Immature natural killer cell (primary cell): ENCODE results near the gene KAT8. TPM values are rescaled to one million over a fixed set of nuclear protein-coding genes. Genes with fewer than 3 reads are reported as not detected.

Experiments
- DNase-seq, 3 donors: peaks; one replicate each; pipeline ENCODE4 v3.0.0; 2022; ENCODE audit warnings: mixed read lengths in 1 of 3
- H3K27ac Mint-ChIP-seq, 6 donors: one replicate each; pipeline ENCODE4 v1.8.0; 2020; ENCODE audit warnings: mixed read lengths in 6 of 6, mild to moderate bottlenecking in 5 of 6, inconsistent platforms in 4 of 6, moderate library complexity in 3 of 6
- H3K27me3 Mint-ChIP-seq, 3 donors: one replicate each; pipeline ENCODE4 v1.8.0; 2020 to 2021; ENCODE audit warnings: low read depth in 3 of 3, mild to moderate bottlenecking in 3 of 3, mixed read lengths in 3 of 3, moderate library complexity in 3 of 3, inconsistent platforms in 1 of 3
- H3K36me3 Mint-ChIP-seq, 3 donors: one replicate each; pipeline ENCODE4 v1.8.0; 2020; ENCODE audit warnings: mixed read lengths in 3 of 3, inconsistent platforms in 2 of 3, mild to moderate bottlenecking in 2 of 3
- H3K4me1 Mint-ChIP-seq, 2 donors: one replicate each; pipeline ENCODE4 v1.8.0; 2020; ENCODE audit warnings: inconsistent platforms in 2 of 2, mild to moderate bottlenecking in 2 of 2, mixed read lengths in 2 of 2, moderate library complexity in 1 of 2
- H3K4me3 Mint-ChIP-seq, 5 donors: one replicate each; pipeline ENCODE4 v1.8.0; 2020; ENCODE audit warnings: mild to moderate bottlenecking in 5 of 5, mixed read lengths in 5 of 5, inconsistent platforms in 3 of 5, moderate library complexity in 3 of 5
- H3K9me3 Mint-ChIP-seq, 6 donors: one replicate each; pipeline ENCODE4 v1.8.0; 2020; ENCODE audit warnings: mild to moderate bottlenecking in 6 of 6, mixed read lengths in 6 of 6, inconsistent platforms in 4 of 6, moderate library complexity in 3 of 6
- polyA plus RNA-seq, 3 donors: library from polyadenylated mRNA; unstranded; fragments of 300-500 nt; fragmentation: Illumina TruSeq; gene quantifications; one replicate each; pipeline ENCODE4 v1.2.3, GENCODE V29; 2021

The KAT8 gene
- polyA plus RNA-seq, 3 donors from 2014 or later, result 29.4 to 53.9 (median 32.6) TPM

DNA sequence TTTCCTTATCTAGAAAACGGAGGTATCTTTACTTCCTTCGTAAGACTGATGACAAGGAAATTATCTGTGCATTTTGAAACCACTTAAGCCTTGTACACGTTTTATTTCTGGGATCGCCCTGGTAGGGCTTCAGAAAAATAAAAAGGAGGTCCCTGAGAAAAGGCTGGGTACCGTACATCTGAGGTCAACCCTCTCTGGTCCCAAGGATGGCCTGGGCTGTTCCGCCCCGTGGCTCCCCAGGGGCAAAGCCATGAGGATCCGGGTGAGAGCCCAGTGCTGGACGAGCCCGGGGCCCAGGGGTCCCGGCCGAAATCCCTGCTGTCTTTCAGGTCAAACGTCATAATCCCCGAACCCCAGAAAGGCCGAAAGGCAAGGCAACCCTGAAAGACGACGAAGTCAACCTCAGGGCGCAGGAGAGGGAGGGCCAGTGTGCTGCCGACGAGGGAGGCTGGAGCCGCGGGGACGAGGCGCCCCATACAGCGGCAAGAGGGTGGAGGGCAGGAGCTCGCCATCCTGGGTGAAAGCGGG is 61.8 kb downstream of the KAT8 start:
- no peaks in the 10 kb centered on the region for H3K9me3 Mint-ChIP-seq
- H3K36me3 Mint-ChIP-seq, result peaks cover 18 to 31% (median 23%) of the 10 kb centered on the region in 3 donors
- H3K4me3 Mint-ChIP-seq, result peak overlapping the region; percentile 93 to 99 (median 96)
- H3K27me3 Mint-ChIP-seq, result peaks cover 25 to 41% (median 40%) of the 10 kb centered on the region in 3 donors
- DNase-seq, result no peak
- peaks cover 57 to 60% of the 10 kb centered on the region in 2 donors for H3K4me1 Mint-ChIP-seq
- peak overlapping the region; percentile 90 to 100 (median 97) for H3K27ac Mint-ChIP-seq

DNA sequence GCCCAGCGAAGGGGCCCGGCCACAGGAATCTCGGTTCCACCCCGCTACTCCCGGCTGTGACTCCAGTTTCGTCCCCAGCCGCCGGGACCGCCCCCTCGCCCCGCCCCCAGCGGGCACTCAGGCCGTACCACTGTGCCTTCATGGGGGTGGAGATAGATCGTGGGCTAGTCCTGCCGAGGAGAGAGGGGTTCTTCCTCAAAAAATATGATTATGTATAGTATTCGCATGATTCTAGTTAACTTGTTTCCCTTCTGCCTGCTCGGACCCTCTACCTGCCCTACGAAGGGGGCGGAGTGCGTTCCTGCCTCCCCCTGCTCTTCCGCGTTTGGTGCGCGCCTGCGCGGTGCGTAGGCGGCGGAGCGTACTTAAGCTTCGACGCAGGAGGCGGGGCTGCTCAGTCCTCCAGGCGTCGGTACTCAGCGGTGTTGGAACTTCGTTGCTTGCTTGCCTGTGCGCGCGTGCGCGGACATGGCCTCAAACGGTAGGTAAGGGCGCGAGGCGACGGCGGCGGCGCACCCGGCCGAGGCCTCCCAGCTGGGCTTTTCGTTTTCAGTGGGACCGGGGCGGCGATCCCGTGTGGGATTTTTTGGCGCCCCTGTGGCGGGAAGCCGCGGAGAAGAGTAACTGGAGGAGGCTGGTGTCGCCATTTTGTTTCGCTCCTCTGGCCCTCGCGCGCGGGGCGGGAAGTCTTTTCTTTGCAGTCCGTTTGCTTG is 62.4 kb downstream of the KAT8 start, which contains the start of gene FUS:
TSS of gene FUS (plus strand) at position 393 of the 713 bp plus-strand sequence. CDS start at position 469, 76 bp downstream.
- Mint-ChIP-seq H3K9me3 (no peaks in the 10 kb centered on the region), H3K4me1 (peaks cover 63 to 66% of the 10 kb centered on the region in 2 donors), H3K4me3 (peak within 1 kb of the TSS; percentile 93 to 99 (median 96)), H3K27me3 (peaks cover 27 to 44% (median 43%) of the 10 kb centered on the region in 3 donors), H3K36me3 (peaks cover 22 to 35% (median 27%) of the 10 kb centered on the region in 3 donors), H3K27ac (peak within 1 kb of the TSS; percentile 90 to 100 (median 98))
- peak; percentile 91 to 95 (median 95) for DNase-seq

Other genes with a start within 250 kb of the KAT8 start
- gene BCL7C, start 223.6 kb upstream of the KAT8 start, polyA plus RNA-seq, result 10 to 100 TPM; 44.5 to 80.0 (median 60.7) TPM
- gene CTF1, start 221.1 kb upstream of the KAT8 start, polyA plus RNA-seq, result not detected
- 1 to 10 TPM in 1 of 3 donors, under 1 TPM in 2; 0.18 to 1.1 (median 0.22) TPM for gene FBXL19, start 194.1 kb upstream of the KAT8 start, polyA plus RNA-seq
- 10 to 100 TPM; 31.4 to 50.0 (median 40.3) TPM for gene ORAI3, start 168.6 kb upstream of the KAT8 start, polyA plus RNA-seq
- gene SETD1A, start 159.9 kb upstream of the KAT8 start, polyA plus RNA-seq, result 1 to 10 TPM in 2 of 3 donors, not detected in 1; 1.8 to 2.4 TPM
- gene HSD3B7, start 132.5 kb upstream of the KAT8 start, polyA plus RNA-seq, result not detected
- gene STX1B, start 107.0 kb upstream of the KAT8 start, polyA plus RNA-seq, result not detected
- 10 to 100 TPM; 31.3 to 46.4 (median 33.3) TPM for gene STX4, start 84.1 kb upstream of the KAT8 start, polyA plus RNA-seq
- 10 to 100 TPM in 2 of 3 donors, 1 to 10 TPM in 1; 6.8 to 17.2 (median 10.1) TPM for gene ZNF668, start 43.4 kb upstream of the KAT8 start, polyA plus RNA-seq
- gene ZNF646, start 43.2 kb upstream of the KAT8 start, polyA plus RNA-seq, result 10 to 100 TPM in 1 of 3 donors, 1 to 10 TPM in 1, under 1 TPM in 1; 0.93 to 11.5 (median 2.5) TPM
- 1 to 10 TPM in 1 of 3 donors, under 1 TPM in 2; 0.27 to 1.4 (median 0.63) TPM for gene PRSS53, start 28.7 kb upstream of the KAT8 start, polyA plus RNA-seq
- 100 to 1,000 TPM; 114 to 164 (median 116) TPM for gene VKORC1, start 22.9 kb upstream of the KAT8 start, polyA plus RNA-seq
- gene BCKDK, start 9.3 kb upstream of the KAT8 start, polyA plus RNA-seq, result 10 to 100 TPM; 21.4 to 50.3 (median 30.1) TPM
- gene PRSS8, start 18.1 kb downstream of the KAT8 start, polyA plus RNA-seq, result not detected
- 1 to 10 TPM; 3.4 to 8.6 (median 6.9) TPM for gene PRSS36, start 32.4 kb downstream of the KAT8 start, polyA plus RNA-seq
- gene FUS, start 62.5 kb downstream of the KAT8 start, polyA plus RNA-seq, result 100 to 1,000 TPM in 1 of 3 donors, 10 to 100 TPM in 2; 73.4 to 169 (median 87.4) TPM
- gene PYCARD, start 85.1 kb downstream of the KAT8 start, polyA plus RNA-seq, result 100 to 1,000 TPM in 2 of 3 donors, 10 to 100 TPM in 1; 91.2 to 133 (median 118) TPM
- gene TRIM72, start 96.5 kb downstream of the KAT8 start, polyA plus RNA-seq, result not detected
- gene PYDC1, start 99.5 kb downstream of the KAT8 start, polyA plus RNA-seq, result not detected
- gene ITGAM, start 142.3 kb downstream of the KAT8 start, polyA plus RNA-seq, result 100 to 1,000 TPM in 1 of 3 donors, 10 to 100 TPM in 2; 70.6 to 186 (median 89.3) TPM
- gene ITGAX, start 237.5 kb downstream of the KAT8 start, polyA plus RNA-seq, result 10 to 100 TPM; 41.6 to 82.9 (median 47.9) TPM